Measurements from ENCODE around the gene RGPD8. TPM values are rescaled to one million over a fixed set of nuclear protein-coding genes. Genes with fewer than 3 reads are reported as not detected.
"Not testable (repeated sequence)": the region's sequence is repeated elsewhere in the genome, so short reads cannot be mapped to it uniquely, and the experiment has no call there.

The RGPD8 gene
- total RNA-seq: 1 to 10 TPM; 4.1 to 4.2 TPM

GRCh38 chr2:112433480-112433879 is at the start of gene RGPD8:
TSS of gene RGPD8 (minus strand) at chr2:112433645. CDS start at chr2:112433453, 192 bp downstream.
- CTCF ChIA-PET: interaction anchor here (0.5 to 0.7 kb wide), 3 partner anchors 312 to 601 kb away, joined by 3 to 4 read pairs (median 3); no protein-coding TSS in a partner anchor
- H3K27ac Mint-ChIP-seq: peak within 1 kb of the TSS; percentile 76

GRCh38 chr2:112483042-112483473 is 49.6 kb upstream of the RGPD8 start:
- Mint-ChIP-seq H3K9me3 (no peaks in the 10 kb centered on the region), H3K36me3 (ENCODE audit: low read depth) (peaks cover 25% of the 10 kb centered on the region), H3K27ac (peak overlapping the region; percentile 88), H3K4me1 (peaks cover 36% of the 10 kb centered on the region), H3K27me3 (no peaks in the 10 kb centered on the region), H3K4me3 (peak overlapping the region; percentile 93)
- ChIA-PET POLR2A (interaction anchor here (0.6 to 0.7 kb wide), 2 partner anchors 137 to 353 kb away, joined by 3 to 11 read pairs; no protein-coding TSS in a partner anchor), CTCF (no interaction called here)
- DNase-seq: no peak

More at GRCh38 chr2:112433480-112433879, at the start of gene RGPD8:
- H3K4me1 Mint-ChIP-seq; H3K36me3 Mint-ChIP-seq (ENCODE audit: low read depth); POLR2A ChIA-PET; H3K9me3 Mint-ChIP-seq; H3K27me3 Mint-ChIP-seq: not testable (repeated sequence)
- DNase-seq: peak; percentile 92
- peak within 1 kb of the TSS; percentile 70 for H3K4me3 Mint-ChIP-seq

DNA sequence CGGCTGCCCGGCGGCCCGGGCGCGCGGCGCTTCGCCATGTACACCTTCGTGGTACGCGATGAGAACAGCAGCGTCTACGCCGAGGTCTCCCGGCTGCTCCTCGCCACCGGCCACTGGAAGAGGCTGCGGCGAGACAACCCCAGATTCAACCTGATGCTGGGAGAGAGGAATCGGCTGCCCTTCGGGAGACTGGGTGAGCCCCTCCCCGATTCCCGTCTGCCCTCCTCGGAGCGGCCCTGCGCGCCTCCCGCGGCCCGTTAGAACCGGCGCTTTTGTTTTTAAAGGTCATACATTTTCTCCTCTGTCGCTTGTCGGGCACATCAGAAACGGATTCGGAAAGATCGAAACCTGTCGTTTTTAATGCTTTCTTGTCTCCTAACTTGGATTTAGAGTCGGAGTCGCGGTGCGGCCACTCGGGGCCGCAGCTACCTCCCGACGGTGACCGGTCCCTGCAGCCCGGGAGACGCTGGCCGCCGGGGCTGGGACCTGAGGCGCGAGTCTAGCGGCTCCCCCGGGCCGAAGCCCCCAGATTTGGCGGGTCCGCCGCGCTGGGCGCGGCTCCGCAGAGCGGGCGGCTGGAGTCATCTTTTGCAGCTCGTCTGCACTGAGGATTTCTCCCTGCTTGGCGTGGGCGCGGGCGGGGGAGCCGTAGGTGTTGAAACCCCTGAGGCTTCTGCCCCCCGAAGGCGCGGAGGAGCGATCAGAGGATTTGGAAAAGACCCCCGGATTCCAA is 49.0 kb upstream of the RGPD8 start:
- peak; percentile 30 for DNase-seq
- H3K27me3 Mint-ChIP-seq: no peaks in the 10 kb centered on the region
- H3K4me1 Mint-ChIP-seq: peaks cover 34% of the 10 kb centered on the region
- peak overlapping the region; percentile 93 for H3K4me3 Mint-ChIP-seq
- ChIA-PET CTCF (no interaction called here), POLR2A (interaction anchor here (0.6 to 0.7 kb wide), 2 partner anchors 138 to 352 kb away, joined by 3 to 11 read pairs; no protein-coding TSS in a partner anchor)
- H3K36me3 Mint-ChIP-seq (ENCODE audit: low read depth): peaks cover 20% of the 10 kb centered on the region
- peak overlapping the region; percentile 88 for H3K27ac Mint-ChIP-seq
- no peaks in the 10 kb centered on the region for H3K9me3 Mint-ChIP-seq

DNA sequence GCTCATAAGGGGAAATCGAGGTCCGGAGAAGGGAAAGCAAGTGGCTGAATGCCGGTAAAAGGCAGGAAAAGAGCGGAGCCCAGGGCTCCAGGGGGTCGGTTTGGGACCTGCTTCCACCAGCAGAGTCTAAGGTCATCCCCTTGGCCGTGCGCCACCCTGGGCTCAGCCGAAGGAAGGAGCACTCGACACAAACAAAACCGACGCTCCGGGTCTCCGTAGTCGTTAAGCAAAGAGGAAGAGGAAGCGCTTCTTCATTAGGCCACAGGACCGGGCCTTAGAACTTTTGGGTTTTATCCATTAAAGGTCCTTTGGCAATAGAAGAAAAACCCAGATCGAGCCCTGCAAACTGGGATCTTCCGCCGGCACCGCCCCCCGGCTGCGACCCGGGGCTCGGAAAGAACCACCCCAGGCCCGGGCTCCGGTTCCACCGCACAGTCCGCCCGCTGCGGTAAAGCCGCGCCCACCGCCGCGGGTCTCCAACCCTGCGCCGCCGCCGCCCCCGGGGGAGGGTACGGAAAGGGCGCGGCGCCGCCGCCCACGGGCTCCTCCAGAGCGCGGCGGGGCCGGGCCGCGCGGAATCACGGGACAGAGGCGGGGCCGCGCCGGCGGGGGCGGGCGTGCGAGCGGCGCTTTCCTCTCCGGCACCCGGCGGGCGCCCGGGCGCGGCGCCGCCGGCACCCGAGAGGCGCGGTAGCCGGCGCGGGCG is 48.2 kb upstream of the RGPD8 start, which contains the start of gene TTL:
TSS of gene TTL (plus strand) at position 629 of the 706 bp plus-strand sequence. CDS start 189 bp downstream, outside the sequence.
- no peaks in the 10 kb centered on the region for H3K9me3 Mint-ChIP-seq
- CTCF ChIA-PET: interaction anchor here (0.6 to 1.6 kb wide), 7 partner anchors 9 to 299 kb away, joined by 3 to 4 read pairs (median 3); partner anchors contain the start of gene CHCHD5
- peaks cover 18% of the 10 kb centered on the region for H3K36me3 Mint-ChIP-seq (ENCODE audit: low read depth)
- peak within 1 kb of the TSS; percentile 93 for H3K4me3 Mint-ChIP-seq
- peak; percentile 77 for DNase-seq
- POLR2A ChIA-PET: interaction anchor here (0.6 kb wide), 1 partner anchor 558 kb away, joined by 3 read pairs; no protein-coding TSS in a partner anchor
- peaks cover 33% of the 10 kb centered on the region for H3K4me1 Mint-ChIP-seq
- no peaks in the 10 kb centered on the region for H3K27me3 Mint-ChIP-seq
- H3K27ac Mint-ChIP-seq: peak within 1 kb of the TSS; percentile 88

- Mint-ChIP-seq H3K4me3 (peak overlapping the region; percentile 84), H3K9me3 (no peaks in the 10 kb centered on the region), H3K4me1 (peaks cover 28% of the 10 kb centered on the region), H3K27ac (peak overlapping the region; percentile 87), H3K27me3 (no peaks in the 10 kb centered on the region), H3K36me3 (ENCODE audit: low read depth) (peaks cover 16% of the 10 kb centered on the region)
- peak; percentile 89 for DNase-seq
- CTCF ChIA-PET: interaction anchor here (0.6 to 1.6 kb wide), 9 partner anchors 8 to 299 kb away, joined by 3 to 4 read pairs (median 3); partner anchors contain the start of gene CHCHD5
- POLR2A ChIA-PET: interaction anchor here (0.6 kb wide), 1 partner anchor 558 kb away, joined by 3 read pairs; no protein-coding TSS in a partner anchor
Measured at GRCh38 chr2:112481050-112481527, 47.6 kb upstream of the RGPD8 start.

- peaks cover 12% of the 10 kb centered on the region for H3K36me3 Mint-ChIP-seq (ENCODE audit: low read depth)
- H3K27ac Mint-ChIP-seq: peak overlapping the region; percentile 47
- POLR2A ChIA-PET: interaction anchor here (0.6 kb wide), 1 partner anchor 425 kb away, joined by 3 read pairs; the partner anchor contains the start of gene TMEM87B
- CTCF ChIA-PET: interaction anchor here (0.7 to 1.6 kb wide), 9 partner anchors 9 to 298 kb away, joined by 3 to 4 read pairs (median 4); partner anchors contain the start of gene CHCHD5
- peaks cover 25% of the 10 kb centered on the region for H3K4me1 Mint-ChIP-seq
- peak; percentile 39 for DNase-seq
- H3K4me3 Mint-ChIP-seq: peak overlapping the region; percentile 84
- no peaks in the 10 kb centered on the region for H3K9me3 Mint-ChIP-seq
- no peaks in the 10 kb centered on the region for H3K27me3 Mint-ChIP-seq
Measured at GRCh38 chr2:112480530-112481049, 47.1 kb upstream of the RGPD8 start.

DNA sequence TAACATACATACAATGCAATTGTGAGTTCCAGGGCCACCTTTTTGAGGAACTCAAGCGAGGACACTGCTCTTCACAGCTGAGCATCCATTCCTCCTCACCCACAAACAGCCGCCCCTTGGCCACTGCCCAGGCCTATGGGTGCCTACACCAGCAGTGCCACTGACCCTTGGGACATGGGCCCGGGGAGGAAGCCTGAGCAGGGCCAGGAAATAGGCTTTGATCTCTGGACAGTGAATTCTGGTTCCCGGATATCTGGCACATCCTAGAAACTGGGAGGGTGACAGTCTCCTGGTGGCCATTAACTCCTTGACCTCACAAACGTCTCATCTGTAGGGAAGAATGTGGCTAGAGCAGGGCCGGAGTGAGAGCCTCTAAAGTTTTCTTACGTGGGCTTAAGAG is 43.0 kb upstream of the RGPD8 start:
- Mint-ChIP-seq H3K4me1 (peaks cover 6% of the 10 kb centered on the region), H3K27ac (no peak overlapping the region), H3K4me3 (no peak overlapping the region), H3K27me3 (no peaks in the 10 kb centered on the region), H3K9me3 (no peaks in the 10 kb centered on the region), H3K36me3 (ENCODE audit: low read depth) (no peaks in the 10 kb centered on the region)
- ChIA-PET POLR2A (no interaction called here), CTCF (interaction anchor here (0.6 kb wide), 1 partner anchor 225 kb away, joined by 3 read pairs; no protein-coding TSS in a partner anchor)
- DNase-seq: no peak

GRCh38 chr2:112474844-112475486 is 41.5 kb upstream of the RGPD8 start:
- ChIA-PET CTCF (interaction anchor here (1.1 kb wide), 1 partner anchor 11 kb away, joined by 3 read pairs; no protein-coding TSS in a partner anchor), POLR2A (interaction anchor here (0.5 kb wide), 1 partner anchor 177 kb away, joined by 3 read pairs; no protein-coding TSS in a partner anchor)
- no peaks in the 10 kb centered on the region for H3K9me3 Mint-ChIP-seq
- H3K27me3 Mint-ChIP-seq: no peaks in the 10 kb centered on the region
- no peak overlapping the region for H3K27ac Mint-ChIP-seq
- H3K36me3 Mint-ChIP-seq (ENCODE audit: low read depth): no peaks in the 10 kb centered on the region
- DNase-seq: no peak
- H3K4me1 Mint-ChIP-seq: no peaks in the 10 kb centered on the region
- no peak overlapping the region for H3K4me3 Mint-ChIP-seq

DNA sequence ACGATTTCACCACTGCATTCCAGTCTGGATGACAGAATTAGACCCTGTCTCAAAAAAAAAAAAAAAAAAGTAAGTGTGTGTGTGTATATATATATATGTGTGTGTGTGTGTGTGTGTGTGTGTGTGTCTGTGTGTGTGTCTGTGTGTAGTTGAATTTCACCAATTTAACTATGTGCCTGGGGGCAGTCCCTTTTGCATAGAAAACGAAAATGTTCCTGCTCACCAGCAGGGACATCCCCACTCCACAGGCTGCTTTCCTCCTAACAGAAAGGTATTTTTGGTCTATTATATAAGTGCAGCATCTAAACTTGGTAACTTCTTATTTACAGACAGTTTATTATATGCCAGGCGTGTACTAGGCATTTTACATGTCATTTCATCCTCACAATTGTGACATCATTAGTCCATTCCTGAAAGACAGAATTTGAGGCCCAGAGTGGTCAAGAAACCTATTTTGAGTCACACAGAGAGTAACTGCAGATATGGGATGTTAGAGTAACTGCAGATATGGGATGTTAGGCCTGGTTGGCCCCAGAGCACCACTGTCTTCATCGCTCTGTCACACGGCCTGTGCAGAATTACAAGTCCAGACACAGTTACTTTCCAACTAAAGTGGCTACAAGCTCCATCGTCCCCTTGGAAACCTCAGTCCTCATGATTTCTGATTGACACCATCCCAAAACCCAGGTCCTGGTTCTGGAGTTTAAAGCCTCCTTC is 39.3 kb upstream of the RGPD8 start:
- H3K4me1 Mint-ChIP-seq: no peaks in the 10 kb centered on the region
- no peak overlapping the region for H3K27ac Mint-ChIP-seq
- no peaks in the 10 kb centered on the region for H3K36me3 Mint-ChIP-seq (ENCODE audit: low read depth)
- H3K27me3 Mint-ChIP-seq: peaks cover 13% of the 10 kb centered on the region
- H3K4me3 Mint-ChIP-seq: no peak overlapping the region
- ChIA-PET POLR2A (no interaction called here), CTCF (interaction anchor here (0.6 to 1.1 kb wide), 3 partner anchors 9 to 111 kb away, joined by 3 read pairs; no protein-coding TSS in a partner anchor)
- no peaks in the 10 kb centered on the region for H3K9me3 Mint-ChIP-seq
- no peak for DNase-seq

GRCh38 chr2:112465382-112465781 is 31.9 kb upstream of the RGPD8 start:
- Mint-ChIP-seq H3K4me1 (no peaks in the 10 kb centered on the region), H3K9me3 (no peaks in the 10 kb centered on the region), H3K36me3 (ENCODE audit: low read depth) (no peaks in the 10 kb centered on the region), H3K27ac (no peak overlapping the region), H3K4me3 (no peak overlapping the region), H3K27me3 (peaks cover 41% of the 10 kb centered on the region)
- POLR2A ChIA-PET: no interaction called here
- CTCF ChIA-PET: no interaction called here
- no peak for DNase-seq

- Mint-ChIP-seq H3K4me1 (no peaks in the 10 kb centered on the region), H3K9me3 (no peaks in the 10 kb centered on the region), H3K27me3 (peaks cover 32% of the 10 kb centered on the region), H3K36me3 (ENCODE audit: low read depth) (no peaks in the 10 kb centered on the region), H3K4me3 (no peak overlapping the region), H3K27ac (no peak overlapping the region)
- ChIA-PET POLR2A (no interaction called here), CTCF (no interaction called here)
- no peak for DNase-seq
Measured at GRCh38 chr2:112463256-112463655, 29.8 kb upstream of the RGPD8 start.
